A673 (cell line): Measurements from ENCODE around the gene LRRC32. TPM values are rescaled to one million over a fixed set of nuclear protein-coding genes. Genes with fewer than 3 reads are reported as not detected.

Experiments
- BruUV-seq: library from RNA; stranded (reverse); fragments of 400-500 nt; replicated peaks from 2 replicates; lab custom pipeline; 2021; lab: Mats Ljungman, UMichigan
- CTCF ChIA-PET: fragments of 300-600 bp; sonication (Branson Sonifier 250); formaldehyde crosslinking; loops from one replicate; lab custom pipeline; 2022; ENCODE audit warnings: antibody characterized with exemption; lab: Charles Lee
- POLR2A ChIA-PET: fragments of 300-600 bp; sonication (Branson Sonifier 250); formaldehyde crosslinking; loops from one replicate; lab custom pipeline; 2022; ENCODE audit warnings: antibody characterized with exemption; ENCODE audit not compliant: low non-redundant PET; lab: Charles Lee
- DNase-seq: peaks from one replicate; pipeline ENCODE4 v3.0.0-alpha.2; 2015; ENCODE audit warnings: low spot score
- H3K27ac ChIP-seq: fragments of 200-600 bp; sonication (generic); 2 replicates; pipeline ENCODE4 v1.5.1; 2016; ENCODE audit warnings: mixed run types, low read depth, mild to moderate bottlenecking, mixed read lengths, antibody characterized with exemption, low read length; ENCODE audit not compliant: poor library complexity, severe bottlenecking
- H3K27me3 ChIP-seq: fragments of 200-600 bp; sonication (generic); replicated peaks from 2 replicates; pipeline ENCODE4 v1.6.1; 2017; ENCODE audit warnings: mixed run types, low read depth, mild to moderate bottlenecking, mixed read lengths, antibody characterized with exemption, low read length; ENCODE audit not compliant: insufficient read depth, poor library complexity
- H3K36me3 ChIP-seq: fragments of 200-600 bp; sonication (generic); 2 replicates; pipeline ENCODE4 v1.6.1; 2016; ENCODE audit warnings: mixed run types, mild to moderate bottlenecking, mixed read lengths, antibody characterized with exemption, low read length; ENCODE audit not compliant: insufficient read depth, poor library complexity, severe bottlenecking
- H3K4me1 ChIP-seq: fragments of 200-600 bp; sonication (generic); 2 replicates; pipeline ENCODE4 v1.6.1; 2017; ENCODE audit warnings: mixed run types, mild to moderate bottlenecking, mixed read lengths, antibody characterized with exemption, low read length; ENCODE audit not compliant: insufficient read depth, poor library complexity, severe bottlenecking
- H3K4me3 ChIP-seq: fragments of 200-600 bp; sonication (generic); 2 replicates; pipeline ENCODE4 v1.5.1; 2016; ENCODE audit warnings: low read depth, mixed run types, mild to moderate bottlenecking, mixed read lengths, low read length; ENCODE audit not compliant: poor library complexity, severe bottlenecking
- H3K9me3 ChIP-seq: fragments of 200-600 bp; sonication (generic); 2 replicates; pipeline ENCODE4 v1.6.1; 2016; ENCODE audit warnings: mixed run types, low read depth, mild to moderate bottlenecking, mixed read lengths, antibody characterized with exemption, low read length; ENCODE audit not compliant: poor library complexity, severe bottlenecking
- CTCF ChIP-seq: fragments of 300-800, 200-600 bp; sonication (generic); conservative IDR thresholded peaks from 2 replicates; pipeline ENCODE4 v1.5.1; 2017; ENCODE audit warnings: low read depth, mild to moderate bottlenecking, antibody characterized with exemption, low read length, moderate library complexity, mixed read lengths
- EZH2 ChIP-seq: fragments of 200-600 bp; sonication (generic); IDR thresholded peaks from 2 replicates; pipeline ENCODE4 v1.6.1; 2017; ENCODE audit warnings: borderline replicate concordance, low read depth, mild to moderate bottlenecking, mixed read lengths, antibody characterized with exemption, low read length; ENCODE audit not compliant: poor library complexity, severe bottlenecking
- intact Hi-C: fragments of 100-400 bp; cut with micrococcal nuclease; formaldehyde crosslinking; loops from one replicate; pipeline ENCODE4 v1.10.0; 2022; ENCODE audit not compliant: unreplicated experiment
- total RNA-seq: library from RNA; stranded (reverse); gene quantifications from 2 replicates; pipeline ENCODE4 v1.2.3, GENCODE V29; 2021

LRRC32 gene
- total RNA-seq, 1 experiment from 2014 or later: not detected

- Histone ChIP-seq H3K36me3 (no peaks in the 10 kb centered on the region), H3K9me3 (no peaks in the 10 kb centered on the region), H3K27ac (no peak overlapping the region), H3K4me3 (no peak overlapping the region), H3K27me3 (no peaks in the 10 kb centered on the region), H3K4me1 (peaks cover 3% of the 10 kb centered on the region)
- ChIA-PET CTCF (no interaction called here), POLR2A (no interaction called here)
- intact Hi-C loops: no loop called here
- BruUV-seq: no TSS peak
- no peak for DNase-seq
- TF ChIP-seq EZH2: no peak
- no peak for TF ChIP-seq CTCF
These were observed 33.2 kb upstream of the LRRC32 start for GRCh38 chr11:76703707-76704106.

GRCh38 chr11:76702336-76703128 lies 32.0 kb upstream of the LRRC32 start:
- Histone ChIP-seq H3K4me3 (no peak overlapping the region), H3K27ac (no peak overlapping the region), H3K27me3 (no peaks in the 10 kb centered on the region), H3K4me1 (peaks cover 3% of the 10 kb centered on the region), H3K9me3 (no peaks in the 10 kb centered on the region), H3K36me3 (no peaks in the 10 kb centered on the region)
- intact Hi-C loops: no loop called here
- CTCF ChIA-PET: no interaction called here
- POLR2A ChIA-PET: no interaction called here
- no TSS peak for BruUV-seq
- TF ChIP-seq EZH2: no peak
- no peak for TF ChIP-seq CTCF
- DNase-seq: no peak

- DNase-seq: no peak
- ChIA-PET POLR2A (no interaction called here), CTCF (no interaction called here)
- Histone ChIP-seq H3K36me3 (no peaks in the 10 kb centered on the region), H3K27ac (no peak overlapping the region), H3K4me1 (peaks cover 3% of the 10 kb centered on the region), H3K27me3 (no peaks in the 10 kb centered on the region), H3K9me3 (no peaks in the 10 kb centered on the region), H3K4me3 (no peak overlapping the region)
- TF ChIP-seq EZH2 (no peak), CTCF (no peak)
- no TSS peak for BruUV-seq
- intact Hi-C loops: no loop called here
These were observed 30.9 kb upstream of the LRRC32 start for GRCh38 chr11:76701294-76702040.
